IPS DF 6.9 (cell line): ENCODE measurements around the gene METRNL.
"Not testable (repeated sequence)": the region's sequence is repeated elsewhere in the genome, so short reads cannot be mapped to it uniquely, and the experiment has no call there.

Experiments
- DNase-seq: peaks from one replicate; pipeline ENCODE4 v3.0.0-alpha.2; 2013; ENCODE audit warnings: low read depth, low spot score
- H3K27ac ChIP-seq: one replicate; pipeline ENCODE4 v1.5.1; 2013; ENCODE audit warnings: low read length, control low read depth
- H3K27me3 ChIP-seq: 2 replicates; pipeline ENCODE4 v1.6.1; 2013; ENCODE audit warnings: mild to moderate bottlenecking, low read length; ENCODE audit not compliant: control insufficient read depth, insufficient read depth
- H3K36me3 ChIP-seq: 2 replicates; pipeline ENCODE4 v1.6.1; 2013; ENCODE audit warnings: low read length; ENCODE audit not compliant: control insufficient read depth, insufficient read depth
- H3K4me1 ChIP-seq: 2 replicates; pipeline ENCODE4 v1.6.1; 2013; ENCODE audit warnings: low read length; ENCODE audit not compliant: control insufficient read depth, insufficient read depth
- H3K4me3 ChIP-seq: 2 replicates; pipeline ENCODE4 v1.5.1; 2013; ENCODE audit warnings: mild to moderate bottlenecking, low read length
- H3K9me3 ChIP-seq: 2 replicates; pipeline ENCODE4 v1.6.1; 2013; ENCODE audit warnings: low read length, inconsistent platforms; ENCODE audit not compliant: control insufficient read depth, insufficient read depth
- WGBS: extraction: QIAGEN DNeasy Blood & Tissue Kit; methylation state at CpG from one replicate; pipeline ENCODE4 v1.1.7; 2013; ENCODE audit warnings: mixed read lengths, missing lambda C conversion rate; ENCODE audit not compliant: insufficient read length, insufficient coverage; 5-methylcytosine and 5-hydroxymethylcytosine counted together

METRNL gene

GRCh38 chr17:83058266-83058798 is 21.1 kb upstream of the METRNL start:
- H3K4me3 ChIP-seq = no peak overlapping the region
- no peaks in the 10 kb centered on the region for H3K9me3 ChIP-seq
- H3K27me3 ChIP-seq = no peaks in the 10 kb centered on the region
- H3K4me1 ChIP-seq = 0 out of 2 replicates have a peak, but pooled peaks cover 1% of the 10 kb centered on the region
- H3K36me3 ChIP-seq = no peaks in the 10 kb centered on the region
- DNase-seq = no peak
- no peak overlapping the region for H3K27ac ChIP-seq
- WGBS = no CpG with 5 or more reads among the region's 20 CpGs

DNA sequence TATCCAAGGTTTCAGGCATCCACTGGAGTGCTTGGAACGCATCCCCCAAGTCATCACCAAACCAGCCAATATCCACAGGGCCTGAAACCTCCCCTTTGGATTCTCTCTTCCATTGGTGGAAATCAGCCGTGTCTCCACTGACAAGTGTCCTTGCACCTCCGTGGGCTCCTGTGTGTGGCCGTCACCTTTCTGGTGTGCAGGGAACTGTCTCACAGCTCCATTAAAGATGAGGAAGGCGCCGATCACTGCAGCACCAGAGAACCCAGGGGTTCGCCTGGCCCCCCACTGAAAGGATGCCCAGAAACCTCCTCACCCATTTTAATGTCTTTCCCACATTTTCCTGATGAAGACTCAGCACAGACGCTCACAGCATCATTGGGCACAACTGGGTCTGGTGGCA is 17.8 kb upstream of the METRNL start:
- Histone ChIP-seq H3K4me1 (no peaks in the 10 kb centered on the region; the same call in 1 of the 2 replicates), H3K4me3 (no peak overlapping the region), H3K27me3 (no peaks in the 10 kb centered on the region), H3K27ac (no peak overlapping the region), H3K36me3 (no peaks in the 10 kb centered on the region), H3K9me3 (no peaks in the 10 kb centered on the region)
- no peak for DNase-seq
- WGBS = no CpG with 5 or more reads among the region's 8 CpGs

DNA sequence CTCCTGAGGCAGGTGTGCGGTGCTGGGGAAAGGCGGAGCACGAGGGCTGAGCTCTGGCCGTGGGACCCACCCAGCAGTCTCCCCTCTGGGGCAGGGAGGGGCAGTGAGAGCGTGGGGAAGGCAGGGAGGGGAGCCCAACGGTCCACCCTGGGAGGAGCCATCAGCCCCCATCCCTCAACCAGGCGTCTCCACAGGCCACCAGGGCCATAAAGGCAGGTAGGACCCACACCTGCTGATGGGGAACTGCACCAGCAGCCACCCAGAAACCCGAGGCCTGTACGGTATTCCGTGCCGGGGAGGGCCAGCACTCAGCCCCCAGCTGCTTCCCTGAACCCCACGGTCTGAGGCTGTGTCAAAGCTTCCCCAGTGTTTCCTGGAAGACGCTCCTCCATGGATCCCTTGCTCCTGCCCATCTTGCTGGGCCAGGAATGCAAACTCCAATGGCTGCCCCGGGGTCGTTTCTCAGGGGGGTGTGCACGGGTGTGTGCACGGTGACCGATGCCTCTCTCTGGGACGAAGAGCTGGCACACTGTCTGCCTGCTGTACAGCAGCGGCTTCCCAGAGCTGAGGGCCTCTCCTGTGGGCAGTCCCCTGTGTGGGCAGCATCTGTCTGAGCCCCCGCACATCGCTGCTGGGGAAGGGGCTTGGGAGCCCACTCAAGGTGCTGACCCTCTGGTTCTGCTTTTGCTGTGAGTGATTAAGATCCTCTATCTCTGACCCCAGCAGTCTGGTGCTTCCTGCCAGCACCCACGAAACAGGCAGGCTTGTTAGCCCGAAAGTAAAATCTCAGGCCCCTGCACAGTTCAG is 17.2 kb upstream of the METRNL start:
- no peak overlapping the region for H3K4me3 ChIP-seq
- no peaks in the 10 kb centered on the region; the same call in 1 of the 2 replicates for H3K4me1 ChIP-seq
- no peaks in the 10 kb centered on the region for H3K36me3 ChIP-seq
- H3K27ac ChIP-seq = no peak overlapping the region
- DNase-seq = no peak
- no CpG with 5 or more reads among the region's 24 CpGs for WGBS
- no peaks in the 10 kb centered on the region for H3K27me3 ChIP-seq
- H3K9me3 ChIP-seq = no peaks in the 10 kb centered on the region

GRCh38 chr17:83062818-83063671 is 16.4 kb upstream of the METRNL start:
- Histone ChIP-seq H3K36me3 (no peaks in the 10 kb centered on the region), H3K9me3 (no peaks in the 10 kb centered on the region), H3K27ac (no peak overlapping the region), H3K27me3 (no peaks in the 10 kb centered on the region), H3K4me1 (no peaks in the 10 kb centered on the region; the same call in 1 of the 2 replicates), H3K4me3 (no peak overlapping the region)
- DNase-seq = no peak
- WGBS = no CpG with 5 or more reads among the region's 30 CpGs

DNA sequence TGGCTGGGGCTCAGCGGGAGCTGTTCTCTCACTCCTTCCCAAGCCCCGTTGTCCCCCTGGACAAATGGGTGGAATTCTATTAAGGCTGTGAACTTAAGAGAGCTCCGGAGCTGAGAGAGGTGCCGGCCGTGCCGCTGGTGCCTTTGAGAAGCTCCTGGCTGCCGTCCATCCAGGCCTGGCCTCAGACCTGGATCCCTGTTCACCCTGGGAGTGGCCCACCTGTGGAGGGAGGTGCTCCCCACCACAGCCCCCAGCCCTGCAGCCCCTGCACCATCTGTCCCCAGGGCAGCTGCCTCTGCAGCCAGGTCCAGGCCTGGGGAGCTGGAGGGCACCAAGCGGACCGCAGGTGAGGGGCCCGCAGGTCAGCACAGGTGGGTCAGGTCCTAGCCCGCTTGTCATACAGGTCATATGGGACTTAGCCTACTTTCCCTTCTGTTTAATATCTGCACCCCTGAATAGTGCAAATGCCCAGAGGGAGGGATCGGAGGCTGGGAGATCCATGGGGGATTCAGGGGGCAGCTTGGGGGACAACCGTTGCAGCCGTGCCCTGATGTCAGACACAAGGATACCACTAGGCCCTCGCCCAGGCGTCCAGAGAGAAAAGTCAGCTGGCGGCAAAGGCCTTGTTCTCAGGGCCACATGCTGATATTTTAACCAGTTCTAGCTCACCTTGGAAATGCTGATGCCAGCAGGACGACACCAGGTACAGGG is 15.2 kb upstream of the METRNL start:
- no peaks in the 10 kb centered on the region for H3K36me3 ChIP-seq
- H3K4me3 ChIP-seq = no peak overlapping the region
- DNase-seq = no peak
- no peaks in the 10 kb centered on the region; the same call in 1 of the 2 replicates for H3K4me1 ChIP-seq
- no peaks in the 10 kb centered on the region for H3K9me3 ChIP-seq
- WGBS = no CpG with 5 or more reads among the region's 18 CpGs
- no peaks in the 10 kb centered on the region for H3K27me3 ChIP-seq
- no peak overlapping the region for H3K27ac ChIP-seq

DNA sequence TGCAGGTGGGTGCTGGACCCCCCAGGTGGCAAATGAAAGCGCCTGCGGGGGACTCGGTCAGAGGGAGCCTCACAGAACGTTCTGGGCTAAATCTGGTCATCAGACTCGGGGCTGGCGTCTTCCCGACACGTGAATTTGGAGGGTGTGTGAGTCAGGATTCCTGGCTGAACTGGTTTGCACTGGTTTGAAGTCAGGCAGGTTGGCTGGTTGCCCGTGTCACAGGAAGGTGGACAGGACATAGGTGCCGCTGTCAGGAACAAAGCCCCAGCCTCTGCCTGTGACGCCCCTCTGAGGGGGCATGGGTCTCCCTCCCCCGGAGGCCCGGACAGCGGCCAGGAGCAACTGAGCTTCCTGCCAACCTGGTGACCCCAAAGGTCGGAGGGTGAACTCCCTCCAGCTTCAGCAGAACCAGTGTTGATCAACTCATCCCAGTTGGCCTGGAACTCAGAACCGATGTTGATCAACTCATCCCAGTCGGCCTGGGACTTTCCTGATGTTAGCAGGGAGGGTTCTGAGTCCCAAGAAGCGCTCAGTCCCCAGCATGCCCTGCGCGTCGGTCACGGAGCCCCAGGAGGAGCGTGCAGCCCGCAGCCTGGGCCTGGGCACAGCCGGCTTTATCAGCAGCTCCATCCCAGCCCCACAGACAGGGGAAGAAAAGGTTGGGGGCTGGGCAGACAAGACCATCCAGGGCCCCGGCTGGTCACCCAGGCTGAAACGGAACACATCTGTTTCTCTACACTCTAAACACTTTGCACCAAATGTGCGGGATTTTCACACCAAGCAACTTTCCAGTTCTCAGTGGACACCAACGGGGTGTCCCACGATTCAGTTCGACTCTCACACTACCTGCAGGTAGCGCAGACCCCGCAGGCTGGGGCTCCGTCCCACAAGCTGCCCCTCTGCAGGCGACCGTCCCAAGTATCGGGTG is 14.4 kb upstream of the METRNL start:
- Histone ChIP-seq H3K27me3 (no peaks in the 10 kb centered on the region), H3K27ac (no peak overlapping the region), H3K4me3 (no peak overlapping the region), H3K4me1 (no peaks in the 10 kb centered on the region; the same call in 1 of the 2 replicates), H3K9me3 (no peaks in the 10 kb centered on the region), H3K36me3 (no peaks in the 10 kb centered on the region; the same call in 1 of the 2 replicates)
- DNase-seq = no peak
- no CpG with 5 or more reads among the region's 37 CpGs for WGBS

DNA sequence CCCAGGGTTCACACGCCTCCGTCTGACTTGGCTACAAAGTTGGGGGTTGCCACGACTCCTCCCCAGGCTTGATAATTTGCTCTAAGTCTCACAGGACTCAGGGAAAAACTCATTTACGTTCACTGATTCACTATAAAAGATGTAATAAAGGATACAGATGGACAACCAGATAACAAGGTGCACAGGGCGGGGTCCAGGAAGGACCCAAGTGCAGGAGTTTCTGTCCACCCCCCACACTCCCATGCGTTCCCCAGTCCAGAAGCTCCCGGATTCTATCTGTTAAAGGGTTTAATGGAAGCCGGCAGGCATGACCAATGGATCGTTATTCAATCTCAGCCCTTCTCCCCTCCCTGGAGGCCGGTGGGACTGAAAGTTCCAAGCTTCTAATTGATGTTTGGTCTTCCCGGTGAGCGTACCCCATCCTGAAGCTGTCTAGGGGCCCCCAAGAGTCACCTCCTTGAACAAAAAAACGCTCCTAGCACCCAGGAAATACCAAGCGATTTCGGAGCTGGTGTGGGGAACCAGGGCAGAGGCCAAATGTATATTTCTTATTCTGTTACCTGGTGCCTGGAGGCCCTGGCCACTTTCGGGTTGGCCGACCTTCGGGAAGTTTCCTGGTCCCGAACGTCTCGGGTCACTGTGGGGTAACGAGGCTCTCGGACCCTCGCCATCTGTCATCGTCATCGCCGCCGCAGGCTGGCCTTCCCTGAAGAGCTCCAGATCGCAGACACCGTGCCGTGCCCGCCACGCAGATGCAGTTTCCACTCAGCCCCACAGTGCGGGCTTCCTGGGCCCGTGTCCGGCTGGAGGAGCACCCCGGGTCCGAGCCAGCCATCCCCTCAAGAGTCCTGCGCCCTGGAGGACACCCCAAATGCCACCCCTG is 13.5 kb upstream of the METRNL start:
- no CpG with 5 or more reads among the region's 39 CpGs for WGBS
- H3K27ac ChIP-seq = no peak overlapping the region
- H3K9me3 ChIP-seq = no peaks in the 10 kb centered on the region
- no peaks in the 10 kb centered on the region; the same call in 1 of the 2 replicates for H3K4me1 ChIP-seq
- H3K4me3 ChIP-seq = no peak overlapping the region
- no peak for DNase-seq
- no peaks in the 10 kb centered on the region for H3K27me3 ChIP-seq
- no peaks in the 10 kb centered on the region; the same call in 1 of the 2 replicates for H3K36me3 ChIP-seq

GRCh38 chr17:83066543-83066890 is 12.9 kb upstream of the METRNL start:
- no CpG with 5 or more reads among the region's 19 CpGs for WGBS
- H3K4me3 ChIP-seq, DNase-seq, H3K27ac ChIP-seq, H3K4me1 ChIP-seq, H3K27me3 ChIP-seq, H3K9me3 ChIP-seq, H3K36me3 ChIP-seq: not testable (repeated sequence)
